Spleen (tissue), 11 donors: ENCODE data around the gene MCM9. TPM values are rescaled to one million over a fixed set of nuclear protein-coding genes. Genes with fewer than 3 reads are reported as not detected.

Source experiments
- DNase-seq: peaks from one replicate; pipeline ENCODE4 v3.0.0-alpha.2; 2020
- H3K27ac ChIP-seq, 8 donors: fragments of 200-600 bp; sonication (generic) in 7 of 8; 1 replicate in 4 of 8; 2 replicates in 4 of 8; pipeline versions ENCODE4 v1.5.0 to v1.8.0; 2016 to 2021; ENCODE audit warnings: inconsistent platforms in 4 of 8, mild to moderate bottlenecking in 4 of 8, moderate library complexity in 1 of 8
- H3K27me3 ChIP-seq, 7 donors: fragments of 200-600 bp; sonication (generic) in 6 of 7; replicated peaks in 1 of 7; 1 replicate in 4 of 7; 2 replicates in 3 of 7; pipeline versions ENCODE4 v1.5.0 to v1.8.0; 2016 to 2021; ENCODE audit warnings: inconsistent platforms in 3 of 7, mild to moderate bottlenecking in 1 of 7
- H3K36me3 ChIP-seq, 6 donors: fragments of 200-600 bp; sonication (generic) in 5 of 6; 1 replicate in 4 of 6; 2 replicates in 2 of 6; pipeline versions ENCODE4 v1.5.0 to v1.8.0; 2016 to 2021; ENCODE audit warnings: inconsistent platforms in 2 of 6
- H3K4me1 ChIP-seq, 6 donors: fragments of 200-600 bp; sonication (generic) in 5 of 6; 1 replicate in 3 of 6; 2 replicates in 3 of 6; pipeline versions ENCODE4 v1.5.0 to v1.8.0; 2016 to 2021; ENCODE audit warnings: inconsistent platforms in 3 of 6
- H3K4me3 ChIP-seq, 8 donors: fragments of 200-600 bp; sonication (generic) in 7 of 8; 1 replicate in 4 of 8; 2 replicates in 4 of 8; pipeline versions ENCODE4 v1.5.0 to v1.8.0; 2016 to 2021; ENCODE audit warnings: inconsistent platforms in 4 of 8, mild to moderate bottlenecking in 4 of 8, moderate library complexity in 2 of 8
- H3K9me3 ChIP-seq, 8 donors: fragments of 200-600 bp; sonication (generic) in 7 of 8; 1 replicate in 4 of 8; 2 replicates in 4 of 8; pipeline versions ENCODE4 v1.5.0 to v1.8.0; 2016 to 2021; ENCODE audit warnings: inconsistent platforms in 4 of 8
- CTCF ChIP-seq, 11 experiments: fragments of 200-600 bp in 7 of 11; fragments of 450-650 bp in 4 of 11; sonication (generic) in 4 of 11; IDR thresholded peaks in 8 of 11; conservative IDR thresholded peaks in 3 of 11; 1 replicate in 7 of 11; 2 replicates in 4 of 11; pipeline versions ENCODE4 v1.4.0 to v1.8.0; 2016 to 2021; ENCODE audit warnings: antibody characterized with exemption in 11 of 11, inconsistent platforms in 4 of 11, mild to moderate bottlenecking in 1 of 11
- POLR2A ChIP-seq, 3 donors: fragments of 450-650 bp; IDR thresholded peaks; one replicate each; pipeline ENCODE4 v1.5.1; 2017; ENCODE audit warnings: antibody characterized with exemption in 3 of 3, mild to moderate bottlenecking in 1 of 3
- POLR2AphosphoS5 ChIP-seq, 3 donors: sonication (generic); formaldehyde crosslinking; IDR thresholded peaks; one replicate each; pipeline ENCODE4 v1.5.1; 2017; ENCODE audit warnings: antibody characterized with exemption in 3 of 3
- WGBS, 5 donors: extraction: QIAGEN DNeasy Blood & Tissue Kit in 3 of 5; methylation state at CpG; one replicate each; pipeline versions ENCODE4 v1.1.5 to v1.1.7; 2013 to 2018; 5-methylcytosine and 5-hydroxymethylcytosine counted together
- intact Hi-C: fragments of 100-400 bp; cut with DNase I; formaldehyde crosslinking; loops from one replicate; pipeline ENCODE4 v1.15.0; 2023; ENCODE audit warnings: low total_unique reads
- polyA plus RNA-seq, 3 donors: library from polyadenylated mRNA; stranded (reverse); fragments of 200-250 nt; gene quantifications; one replicate each; pipeline ENCODE4 v1.2.1, GENCODE V29; 2013
- total RNA-seq, 7 donors: library from RNA; depleted of rRNA in 3 of 7; stranded (reverse); fragments of >200 nt in 3 of 7; fragmentation: NEBNext Ultra II Directional in 4 of 7; extraction: Animal tissue kit (Norgen Biotek cat#: 25700) in 4 of 7; gene quantifications; one replicate each; pipeline versions ENCODE4 v1.1.0 to v1.2.1, GENCODE V29; 2016 to 2021
- donor health status: healthy with polysubstance abuse.
- donor health status: DM: no; HTN: no; CAD: no; lungs with moderate emphysema.
- donor health status: DM: no; HTN: no; CAD: no.
- donor health status: Bipolar disorder and iron deficiency.
- donor health status: healthy.
- donor health status: DM: no; HTN: no; CAD: no.
- donor health status: DM: yes; HTN: yes; CAD: no.

MCM9 gene
- total and polyA plus RNA-seq, 10 donors, result 3.7 to 33.6 (median 21.5) TPM

DNA sequence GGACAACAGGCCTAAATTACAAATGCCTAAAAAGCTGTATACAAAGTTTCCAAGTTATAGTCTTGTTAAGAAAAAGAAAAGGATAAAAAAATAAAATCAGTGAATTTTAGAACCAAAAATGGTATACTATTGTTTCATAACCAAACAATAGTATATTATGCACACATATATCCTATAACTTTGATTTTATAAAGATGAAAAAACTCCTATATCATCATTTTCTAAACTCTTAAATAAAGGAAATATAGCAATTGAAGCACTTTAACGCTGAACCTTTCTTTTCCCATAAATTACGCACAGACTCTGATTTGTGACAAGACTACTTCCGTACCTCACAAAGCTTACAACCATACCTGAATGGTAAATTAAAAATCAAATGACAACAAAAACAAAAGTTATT is 35.9 kb upstream of the MCM9 start:
- Histone ChIP-seq H3K27ac (no peak overlapping the region), H3K9me3 (no peaks in the 10 kb centered on the region), H3K27me3 (no peaks in the 10 kb centered on the region), H3K4me3 (no peak overlapping the region), H3K4me1 (no peaks in the 10 kb centered on the region), H3K36me3 (no peaks in the 10 kb centered on the region)
- no peak for TF ChIP-seq POLR2A (IDR thresholded peaks at IDR 0.05)
- no peak for TF ChIP-seq CTCF (IDR thresholded peaks at IDR 0.05 in 8 of 11, conservative IDR thresholded peaks at IDR 0.05 in 3 of 11)
- TF ChIP-seq POLR2AphosphoS5 (IDR thresholded peaks at IDR 0.05), result no peak
- WGBS, 5 donors, result 92 to 97% (median 95%) methylated on average over 3 of the region's 3 CpGs
- intact Hi-C loops, result no loop called here
- DNase-seq, result no peak

DNA sequence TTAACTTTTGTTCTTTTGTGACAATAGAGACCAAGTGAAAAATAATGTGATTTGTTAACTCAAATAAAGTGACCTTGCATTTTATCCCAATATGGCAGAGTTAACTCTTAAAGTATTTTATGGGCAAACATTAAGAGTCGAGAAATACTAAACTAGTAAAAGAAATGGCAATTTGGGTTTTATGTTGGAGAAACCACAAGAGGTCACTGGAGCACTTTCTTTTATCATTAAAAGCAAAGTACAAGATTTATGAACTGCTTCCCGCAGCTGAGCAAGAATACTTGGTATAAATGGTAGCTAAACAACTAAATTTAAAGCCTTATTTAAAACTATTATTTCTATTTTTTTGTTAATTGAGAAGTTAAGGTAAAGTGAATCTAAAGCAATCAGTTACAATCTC is 33.5 kb upstream of the MCM9 start:
- no peak overlapping the region for H3K4me3 ChIP-seq
- no peaks in the 10 kb centered on the region for H3K36me3 ChIP-seq
- no peak overlapping the region for H3K27ac ChIP-seq
- DNase-seq, result no peak
- no peaks in the 10 kb centered on the region for H3K9me3 ChIP-seq
- 36 to 55% (median 47%) methylated on average over 2 of the region's 2 CpGs for WGBS, 5 donors
- intact Hi-C loops, result loop anchor here (5.0 kb wide), 1 partner anchor 139 kb away; no protein-coding TSS in a partner anchor
- TF ChIP-seq POLR2A (IDR thresholded peaks at IDR 0.05) (no peak), POLR2AphosphoS5 (IDR thresholded peaks at IDR 0.05) (no peak), CTCF (IDR thresholded peaks at IDR 0.05 in 8 of 11, conservative IDR thresholded peaks at IDR 0.05 in 3 of 11) (no peak)
- no peaks in the 10 kb centered on the region for H3K27me3 ChIP-seq
- no peaks in the 10 kb centered on the region for H3K4me1 ChIP-seq

GRCh38 chr6:118967239-118967638 is 32.3 kb upstream of the MCM9 start:
- intact Hi-C loops, result loop anchor here (5.0 kb wide), 1 partner anchor 140 kb away; no protein-coding TSS in a partner anchor
- TF ChIP-seq POLR2A (IDR thresholded peaks at IDR 0.05), result no peak
- TF ChIP-seq CTCF (IDR thresholded peaks at IDR 0.05 in 8 of 11, conservative IDR thresholded peaks at IDR 0.05 in 3 of 11), result no peak
- TF ChIP-seq POLR2AphosphoS5 (IDR thresholded peaks at IDR 0.05), result no peak
- H3K9me3 ChIP-seq, result no peaks in the 10 kb centered on the region
- H3K4me3 ChIP-seq, result no peak overlapping the region
- WGBS, 5 donors, result 76 to 94% (median 85%) methylated on average over 2 of the region's 2 CpGs
- no peaks in the 10 kb centered on the region for H3K4me1 ChIP-seq
- H3K27ac ChIP-seq, result no peak overlapping the region
- no peaks in the 10 kb centered on the region for H3K36me3 ChIP-seq
- DNase-seq, result no peak
- no peaks in the 10 kb centered on the region for H3K27me3 ChIP-seq

DNA sequence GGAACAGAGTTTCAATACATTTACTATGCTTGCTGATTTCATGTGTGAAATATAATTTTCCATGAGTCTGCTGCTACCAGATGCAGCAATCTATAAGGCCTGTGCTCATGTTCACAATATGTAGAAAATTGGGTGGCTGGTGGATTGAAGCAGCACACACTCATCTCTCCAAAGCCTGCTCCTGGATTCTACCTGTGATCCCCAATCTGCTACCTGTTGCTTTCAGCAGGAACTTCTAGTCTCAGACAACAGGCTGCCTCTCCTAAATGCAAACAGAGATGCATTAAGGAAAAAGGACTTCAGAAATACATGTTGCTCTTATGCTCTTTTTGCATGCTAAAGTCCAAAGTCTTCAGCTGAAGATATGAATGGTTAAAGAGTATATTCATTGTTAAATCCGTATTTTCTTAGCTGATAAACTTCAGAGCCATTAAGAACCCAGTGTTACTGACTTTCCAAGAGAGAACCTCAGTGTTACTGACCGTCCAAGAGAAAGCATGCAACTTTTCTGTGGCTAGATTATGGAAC is 30.9 kb upstream of the MCM9 start:
- TF ChIP-seq CTCF (IDR thresholded peaks at IDR 0.05 in 8 of 11, conservative IDR thresholded peaks at IDR 0.05 in 3 of 11) (no peak), POLR2AphosphoS5 (IDR thresholded peaks at IDR 0.05) (no peak), POLR2A (IDR thresholded peaks at IDR 0.05) (no peak)
- 86 to 94% (median 93%) methylated on average over 2 of the region's 2 CpGs for WGBS, 5 donors
- Histone ChIP-seq H3K4me1 (no peaks in the 10 kb centered on the region), H3K27ac (no peak overlapping the region), H3K9me3 (no peaks in the 10 kb centered on the region), H3K27me3 (no peaks in the 10 kb centered on the region), H3K36me3 (no peaks in the 10 kb centered on the region), H3K4me3 (no peak overlapping the region)
- intact Hi-C loops, result loop anchor here (5.0 kb wide), 1 partner anchor 141 kb away; no protein-coding TSS in a partner anchor
- DNase-seq, result no peak
